ENCODE results near the gene CCDC12.

The CCDC12 gene

GRCh38 chr3:46909535-46910161 is 66.9 kb downstream of the CCDC12 start:
- TF ChIP-seq ZFX (IDR thresholded peaks at IDR 0.05) (no peak), CTCF (conservative IDR thresholded peaks at IDR 0.05) (peak; percentile 85)
- no peak overlapping the region for H3K27ac ChIP-seq

- H3K27ac ChIP-seq = no peak overlapping the region
- no peak for TF ChIP-seq ZFX (IDR thresholded peaks at IDR 0.05)
Observed at GRCh38 chr3:46908986-46909534, 67.5 kb downstream of the CCDC12 start.

GRCh38 chr3:46908294-46908985 is 68.1 kb downstream of the CCDC12 start:
- no peak overlapping the region for H3K27ac ChIP-seq
- TF ChIP-seq ZFX (IDR thresholded peaks at IDR 0.05) = no peak
- no peak for TF ChIP-seq CTCF (conservative IDR thresholded peaks at IDR 0.05)

- no peak overlapping the region for H3K27ac ChIP-seq
- TF ChIP-seq CTCF (conservative IDR thresholded peaks at IDR 0.05) (no peak), ZFX (IDR thresholded peaks at IDR 0.05) (no peak)
Observed at GRCh38 chr3:46907960-46908293, 68.6 kb downstream of the CCDC12 start.

- no peak for TF ChIP-seq ZFX (IDR thresholded peaks at IDR 0.05)
- TF ChIP-seq CTCF (conservative IDR thresholded peaks at IDR 0.05) = no peak
- H3K27ac ChIP-seq = no peak overlapping the region
Observed at GRCh38 chr3:46907271-46907670, 69.3 kb downstream of the CCDC12 start.

GRCh38 chr3:46906471-46907058 is 70.0 kb downstream of the CCDC12 start:
- no peak overlapping the region for H3K27ac ChIP-seq
- no peak for TF ChIP-seq ZFX (IDR thresholded peaks at IDR 0.05)
- TF ChIP-seq CTCF (conservative IDR thresholded peaks at IDR 0.05) = no peak

GRCh38 chr3:46905661-46906451 is 70.7 kb downstream of the CCDC12 start:
- no peak overlapping the region for H3K27ac ChIP-seq
- TF ChIP-seq ZFX (IDR thresholded peaks at IDR 0.05) = no peak
- TF ChIP-seq CTCF (conservative IDR thresholded peaks at IDR 0.05) = no peak
